Inferior parietal cortex (tissue), 1 donor: ENCODE data around the gene PUS1.
"Not testable (repeated sequence)": the region's sequence is repeated elsewhere in the genome, so short reads cannot be mapped to it uniquely, and the experiment has no call there.

ENCODE experiments used
- DNase-seq: peaks from one replicate; pipeline ENCODE4 v3.0.0-alpha.2; 2016; ENCODE audit errors: extremely low spot score

PUS1 gene

GRCh38 chr12:131934535-131934934 is 5.5 kb downstream of the PUS1 start:
- no peak for DNase-seq

DNA sequence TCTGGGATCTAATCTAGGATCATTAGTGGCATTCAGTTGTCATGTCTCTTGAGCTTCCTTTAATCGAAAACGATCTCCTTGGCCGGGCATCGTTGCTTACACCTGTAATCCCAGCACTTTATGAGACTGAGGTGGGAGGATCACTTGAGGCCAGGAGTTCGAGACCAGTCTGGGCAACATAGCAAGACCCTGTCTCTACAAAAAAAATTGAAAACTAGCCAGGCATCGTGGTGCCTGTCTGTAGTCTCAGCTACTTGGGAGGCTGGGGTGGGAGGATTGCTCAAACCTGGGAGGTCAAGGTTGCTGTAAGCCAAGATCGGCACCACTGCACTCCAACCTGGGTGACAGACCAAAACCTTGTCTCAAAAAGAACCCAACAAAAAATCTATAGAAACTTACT is 9.0 kb downstream of the PUS1 start:
- no peak for DNase-seq

- DNase-seq = no peak
Observed at GRCh38 chr12:131939007-131939406, 9.9 kb downstream of the PUS1 start.

DNA sequence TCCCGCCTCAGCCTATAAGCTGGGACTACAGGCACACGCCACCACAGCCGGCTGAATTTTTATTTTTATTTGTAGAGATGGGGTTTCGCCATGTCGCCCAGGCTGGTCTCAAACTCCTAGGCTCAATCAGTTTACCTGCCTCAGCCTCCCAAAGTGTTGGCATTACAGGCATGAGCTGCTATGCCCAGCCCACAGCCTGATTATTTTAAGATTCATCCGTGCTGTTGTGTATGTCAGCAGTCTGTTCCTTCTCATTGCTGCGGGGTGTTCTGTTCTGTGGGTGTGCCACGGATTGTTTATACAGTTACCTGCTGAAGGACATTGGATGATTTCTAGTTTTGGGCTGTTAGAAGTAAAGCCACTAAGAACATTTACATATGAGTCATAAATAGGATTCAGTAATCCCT is 11.1 kb downstream of the PUS1 start:
- DNase-seq = no peak

DNA sequence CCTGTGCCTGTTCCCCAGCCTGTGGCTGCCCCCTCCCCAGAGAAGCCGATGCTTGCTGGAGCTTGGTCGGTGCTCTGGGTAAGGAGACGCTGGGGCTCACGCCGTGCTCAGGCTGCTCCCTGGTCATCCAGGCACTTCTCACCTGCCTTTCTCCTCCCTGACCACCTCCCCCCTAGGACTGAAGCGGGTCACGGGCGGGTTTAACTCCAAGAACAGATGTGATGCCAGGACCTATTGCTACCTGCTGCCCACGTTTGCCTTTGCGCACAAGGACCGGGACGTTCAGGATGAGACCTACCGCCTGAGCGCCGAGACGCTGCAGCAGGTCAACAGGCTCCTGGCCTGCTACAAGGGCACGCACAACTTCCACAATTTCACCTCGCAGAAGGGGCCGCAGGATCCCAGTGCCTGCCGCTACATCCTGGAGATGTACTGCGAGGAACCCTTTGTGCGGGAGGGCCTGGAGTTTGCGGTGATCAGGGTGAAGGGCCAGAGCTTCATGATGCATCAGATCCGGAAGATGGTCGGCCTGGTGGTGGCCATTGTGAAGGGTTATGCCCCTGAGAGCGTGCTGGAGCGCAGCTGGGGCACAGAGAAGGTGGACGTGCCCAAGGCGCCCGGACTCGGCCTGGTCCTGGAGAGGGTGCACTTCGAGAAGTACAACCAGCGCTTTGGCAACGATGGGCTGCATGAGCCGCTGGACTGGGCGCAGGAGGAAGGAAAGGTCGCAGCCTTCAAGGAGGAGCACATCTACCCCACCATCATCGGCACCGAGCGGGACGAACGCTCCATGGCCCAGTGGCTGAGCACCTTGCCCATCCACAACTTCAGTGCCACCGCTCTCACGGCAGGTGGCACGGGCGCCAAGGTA is 12.3 kb downstream of the PUS1 start:
- no peak for DNase-seq

- no peak for DNase-seq
Observed at GRCh38 chr12:131941987-131942341, 12.9 kb downstream of the PUS1 start.

GRCh38 chr12:131942671-131943070 is 13.6 kb downstream of the PUS1 start:
- no peak for DNase-seq

DNA sequence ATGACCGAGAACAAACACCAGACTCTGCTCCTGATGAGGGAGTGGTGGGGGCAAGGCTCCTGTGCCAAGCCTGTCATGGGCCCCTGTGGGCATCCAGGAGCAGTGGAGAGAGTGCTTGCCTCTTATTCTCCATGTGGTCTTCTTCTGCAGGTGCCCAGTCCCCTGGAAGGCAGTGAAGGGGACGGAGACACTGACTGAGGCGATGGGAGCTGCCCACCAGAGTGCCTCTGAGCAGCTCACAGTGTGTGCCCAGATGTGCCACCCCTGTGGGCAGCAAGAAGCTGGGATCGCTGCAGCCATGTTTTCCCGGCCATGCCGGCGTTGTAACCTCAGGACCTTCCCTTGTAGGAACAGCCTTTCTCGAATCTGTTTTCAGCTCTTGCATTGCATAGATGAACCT is 14.3 kb downstream of the PUS1 start:
- no peak for DNase-seq

- DNase-seq = no peak
Observed at GRCh38 chr12:131943876-131944275, 14.8 kb downstream of the PUS1 start.

GRCh38 chr12:131944601-131945251 is 15.7 kb downstream of the PUS1 start:
- no peak for DNase-seq

- no peak for DNase-seq
Observed at GRCh38 chr12:131946757-131947156, 17.7 kb downstream of the PUS1 start.

DNA sequence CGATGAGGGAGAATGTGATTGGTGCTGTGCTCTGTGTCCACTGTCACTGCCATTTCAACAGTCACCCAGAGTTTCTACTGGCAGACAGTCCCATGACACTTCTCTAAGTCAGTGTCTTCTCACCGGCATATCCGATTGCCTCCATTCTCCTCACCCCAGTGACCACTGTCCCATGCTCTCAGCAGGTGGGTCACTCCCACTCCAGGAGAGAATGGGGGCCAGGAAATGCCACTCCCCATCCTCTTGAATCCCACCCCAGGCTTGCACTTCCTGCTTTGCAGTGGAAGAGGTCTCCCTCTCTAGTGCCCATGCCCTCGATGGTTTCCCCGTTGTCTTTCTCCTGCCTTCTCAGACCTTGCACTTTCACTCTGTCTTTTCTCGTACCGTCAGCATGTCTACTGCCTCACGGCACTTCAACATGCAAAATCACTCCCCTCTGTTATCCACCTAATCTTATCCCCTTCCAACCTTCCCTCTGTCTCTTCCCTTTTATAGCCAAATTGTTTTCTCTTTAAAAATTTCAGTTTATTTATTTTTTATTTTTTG is 18.5 kb downstream of the PUS1 start:
- DNase-seq = no peak

GRCh38 chr12:131948166-131948712 is 19.2 kb downstream of the PUS1 start:
- no peak for DNase-seq

- not testable (repeated sequence) for DNase-seq
Observed at GRCh38 chr12:131948713-131949430, 19.8 kb downstream of the PUS1 start.

DNA sequence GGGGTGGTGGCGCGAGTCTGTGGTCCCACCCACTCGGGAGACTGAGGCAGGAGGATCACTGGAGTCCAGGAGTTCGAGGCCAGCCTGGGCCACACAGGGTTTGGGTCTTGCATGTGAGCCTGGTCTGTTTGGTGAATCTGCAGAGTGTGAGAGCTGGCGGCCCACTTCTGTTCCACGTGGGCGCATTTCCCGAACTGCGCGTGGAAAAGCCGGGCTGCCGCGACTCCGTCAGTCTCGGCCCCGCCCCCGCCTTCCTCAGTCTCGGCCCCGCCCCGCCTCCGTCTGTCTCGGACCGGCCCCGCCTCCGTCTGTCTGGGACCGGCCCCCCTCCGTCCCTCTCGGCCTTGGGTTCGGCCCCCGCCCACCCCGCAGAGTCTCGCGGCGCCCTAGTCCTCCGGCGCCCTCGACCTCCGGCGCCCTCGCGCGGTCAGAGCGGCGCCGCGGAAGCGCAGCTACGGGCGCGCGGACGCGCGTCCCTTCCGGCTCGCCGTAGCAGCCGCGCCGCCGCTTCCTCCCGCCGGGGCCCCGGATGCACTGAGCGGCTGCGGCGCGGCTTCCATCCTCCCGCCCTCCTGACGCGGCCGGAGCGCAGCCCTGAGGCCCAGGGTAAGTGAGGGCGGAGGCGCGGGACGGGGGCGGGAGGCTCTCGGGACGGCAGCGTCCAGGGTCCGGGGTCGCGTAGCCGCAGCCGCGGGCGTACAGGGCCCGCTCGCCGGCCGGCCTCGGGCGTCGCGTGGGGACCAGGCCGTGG is 20.5 kb downstream of the PUS1 start, which contains the start of gene EP400:
Gene EP400 (plus strand): TSS at position 512 of the 751 bp plus-strand sequence. CDS start 10,678 bp downstream, outside the sequence.
- DNase-seq = peak; percentile 82

DNA sequence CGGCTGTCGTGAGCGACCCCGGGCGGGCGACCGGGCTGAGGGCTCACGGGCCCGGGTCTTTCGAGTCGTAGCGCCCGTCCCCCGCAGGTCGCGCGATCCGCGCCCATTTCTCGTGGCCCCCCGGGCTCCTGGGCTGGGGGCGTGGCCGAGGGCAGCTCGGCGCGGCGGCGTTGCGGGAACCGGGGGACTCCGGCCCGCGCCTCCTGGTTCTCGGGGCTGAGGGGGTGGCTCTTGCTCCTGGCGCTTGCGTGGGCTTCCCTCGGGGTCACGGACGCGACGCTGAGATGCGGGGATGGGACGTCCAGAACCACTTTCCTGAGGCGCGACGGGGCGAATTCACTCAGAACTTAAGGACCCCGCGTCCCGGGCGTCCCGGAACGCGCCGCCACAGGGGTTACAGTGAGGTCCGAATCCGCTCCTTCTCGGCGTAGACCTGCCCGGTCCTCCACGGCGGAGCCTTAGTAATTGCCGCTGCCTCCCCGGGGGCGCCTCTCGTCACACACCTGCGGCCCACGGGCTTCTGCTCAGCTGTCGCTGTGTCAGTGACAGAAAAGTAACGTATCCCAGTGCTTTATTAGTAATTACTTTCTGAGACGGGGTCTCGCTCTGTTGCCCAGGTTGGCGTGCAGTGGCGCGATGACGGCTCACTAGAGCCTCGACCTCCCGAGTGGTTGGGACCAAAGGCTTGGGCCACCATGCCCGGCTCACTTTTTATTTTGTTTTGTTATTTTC is 21.3 kb downstream of the PUS1 start:
- DNase-seq = no peak

- DNase-seq = not testable (repeated sequence)
Observed at GRCh38 chr12:131953810-131954209, 24.7 kb downstream of the PUS1 start.

DNA sequence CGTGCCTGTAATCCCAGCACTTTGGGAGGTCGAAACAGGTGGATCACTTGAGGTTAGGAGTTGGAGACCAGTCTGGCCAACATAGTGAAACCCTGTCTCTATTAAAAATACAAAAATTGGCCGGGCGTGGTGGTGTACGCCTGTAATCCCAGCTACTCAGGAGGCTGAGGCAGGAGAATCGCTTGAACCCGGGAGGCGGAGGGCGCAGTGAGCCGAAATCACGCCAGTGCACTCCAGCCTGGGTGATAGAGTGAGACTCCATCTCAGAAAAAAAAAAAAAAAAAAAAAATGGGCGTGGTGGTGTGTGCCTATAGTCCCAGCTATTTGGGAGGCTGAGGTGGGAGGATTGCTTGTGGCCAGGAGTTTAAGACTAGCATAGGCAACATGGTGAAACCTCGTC is 25.4 kb downstream of the PUS1 start:
- not testable (repeated sequence) for DNase-seq

- DNase-seq = no peak
Observed at GRCh38 chr12:131959116-131959515, 30.0 kb downstream of the PUS1 start.
